Adipocyte (in vitro differentiated cells): ENCODE data around the gene FHOD3.

ENCODE experiments used
- DNase-seq: peaks from one replicate; pipeline ENCODE4 v3.0.0-alpha.2; 2015; ENCODE audit warnings: low read depth
- H3K27me3 ChIP-seq: replicated peaks from 2 replicates; pipeline ENCODE4 v1.7.0; 2013; ENCODE audit warnings: mild to moderate bottlenecking, low read length, moderate library complexity; ENCODE audit not compliant: control insufficient read depth, insufficient read depth
- H3K36me3 ChIP-seq: 2 replicates; pipeline ENCODE4 v1.7.0; 2013; ENCODE audit warnings: low read length, mild to moderate bottlenecking, moderate library complexity; ENCODE audit not compliant: control insufficient read depth, insufficient read depth, severe bottlenecking
- H3K4me1 ChIP-seq: 2 replicates; pipeline ENCODE4 v1.7.0; 2013; ENCODE audit warnings: mild to moderate bottlenecking, low read length, moderate library complexity; ENCODE audit not compliant: control insufficient read depth, insufficient read depth
- H3K4me3 ChIP-seq: 2 replicates; pipeline ENCODE4 v1.7.0; 2013; ENCODE audit warnings: mild to moderate bottlenecking, low read length, moderate library complexity
- H3K9ac ChIP-seq: 2 replicates; pipeline ENCODE4 v1.7.0; 2013; ENCODE audit warnings: mild to moderate bottlenecking, low read length, moderate library complexity
- H3K9me3 ChIP-seq: 2 replicates; pipeline ENCODE4 v1.7.0; 2013; ENCODE audit warnings: mild to moderate bottlenecking, low read length, moderate library complexity; ENCODE audit not compliant: control insufficient read depth

Gene FHOD3

DNA sequence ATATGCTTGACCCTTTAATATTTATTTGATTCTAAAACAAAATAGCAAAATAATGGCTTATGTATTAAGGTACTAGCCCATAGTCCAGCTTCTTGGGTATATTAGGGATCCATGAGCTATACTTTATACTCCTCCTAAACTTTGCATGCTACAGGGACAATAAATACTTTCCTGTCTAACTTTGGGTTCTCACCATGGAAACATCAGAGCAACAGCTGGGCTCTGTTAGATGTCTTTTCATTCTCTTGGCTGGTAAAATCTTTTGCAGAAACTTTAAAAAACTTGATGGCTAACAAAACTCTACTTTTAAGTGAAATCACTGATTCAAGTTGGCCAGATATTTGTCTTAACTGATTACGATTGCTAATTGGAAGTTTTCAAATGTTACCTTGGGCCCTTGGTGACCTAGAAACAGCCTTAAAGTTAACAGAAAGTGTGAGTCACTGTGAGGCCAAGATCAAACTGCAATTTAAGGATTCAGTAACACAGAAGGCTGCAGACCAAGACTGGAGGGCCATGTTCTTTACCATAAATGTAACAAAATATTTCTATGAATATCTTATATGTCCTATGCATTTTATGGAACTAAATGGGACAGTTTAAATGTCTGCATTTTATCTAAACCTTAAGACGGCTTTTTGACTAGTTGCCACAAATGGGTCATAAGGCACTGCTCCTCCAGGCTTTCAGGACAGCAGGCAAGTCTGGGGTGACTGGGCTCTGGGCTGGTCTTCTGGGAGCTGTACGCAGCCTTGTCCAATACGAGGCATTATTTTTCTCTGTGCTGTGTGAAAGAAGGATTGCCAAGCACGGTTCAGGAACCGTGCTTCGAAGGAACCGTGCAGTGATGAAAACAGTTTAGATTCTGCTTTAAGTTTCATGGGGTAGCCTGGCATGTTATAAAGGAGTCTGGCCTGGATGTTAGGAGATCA lies 342.8 kb downstream of the FHOD3 start:
- H3K9me3 ChIP-seq: no peaks in the 10 kb centered on the region
- no peaks in the 10 kb centered on the region for H3K27me3 ChIP-seq
- no peak overlapping the region for H3K4me3 ChIP-seq
- DNase-seq: peak; percentile 23
- no peak overlapping the region for H3K9ac ChIP-seq
- no peaks in the 10 kb centered on the region for H3K36me3 ChIP-seq
- H3K4me1 ChIP-seq: peaks cover 22% of the 10 kb centered on the region

- Histone ChIP-seq H3K4me3 (no peak overlapping the region), H3K9ac (no peak overlapping the region), H3K27me3 (no peaks in the 10 kb centered on the region), H3K36me3 (no peaks in the 10 kb centered on the region), H3K9me3 (no peaks in the 10 kb centered on the region), H3K4me1 (peaks cover 20% of the 10 kb centered on the region)
- DNase-seq: no peak
Measured at GRCh38 chr18:36643061-36643460, 345.5 kb downstream of the FHOD3 start.

DNA sequence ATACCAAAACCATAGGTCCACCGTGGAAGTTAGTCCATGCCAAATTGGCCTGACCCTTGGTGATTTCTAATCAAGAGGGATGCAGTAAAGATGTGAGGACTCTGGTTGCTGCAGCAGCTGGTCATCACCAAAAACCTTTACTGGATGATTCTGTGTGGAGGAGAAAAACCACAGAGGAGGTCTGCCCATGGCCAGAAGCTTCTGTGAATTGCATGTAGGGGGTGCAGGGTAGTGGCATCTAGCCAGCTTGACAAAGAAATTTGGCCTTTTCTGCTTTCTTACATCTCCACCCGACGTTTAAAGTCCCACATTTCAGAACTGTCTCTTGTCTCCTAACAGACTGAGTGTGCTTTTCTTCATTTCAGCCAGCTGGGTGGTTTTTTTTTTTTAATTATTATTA lies 351.3 kb downstream of the FHOD3 start:
- DNase-seq: no peak
- H3K27me3 ChIP-seq: no peaks in the 10 kb centered on the region
- no peaks in the 10 kb centered on the region for H3K36me3 ChIP-seq
- H3K4me1 ChIP-seq: no peaks in the 10 kb centered on the region
- H3K9me3 ChIP-seq: no peaks in the 10 kb centered on the region
- H3K4me3 ChIP-seq: no peak overlapping the region
- no peak overlapping the region for H3K9ac ChIP-seq

GRCh38 chr18:36649205-36649604 lies 351.7 kb downstream of the FHOD3 start:
- no peak for DNase-seq

GRCh38 chr18:36650266-36650665 lies 352.8 kb downstream of the FHOD3 start:
- H3K9ac ChIP-seq: no peak overlapping the region
- H3K36me3 ChIP-seq: no peaks in the 10 kb centered on the region
- DNase-seq: no peak
- H3K9me3 ChIP-seq: no peaks in the 10 kb centered on the region
- no peak overlapping the region for H3K4me3 ChIP-seq
- no peaks in the 10 kb centered on the region for H3K27me3 ChIP-seq
- H3K4me1 ChIP-seq: no peaks in the 10 kb centered on the region

More at GRCh38 chr18:36649205-36649604, 351.7 kb downstream of the FHOD3 start:
- H3K4me3 ChIP-seq: no peak overlapping the region
- no peaks in the 10 kb centered on the region for H3K36me3 ChIP-seq
- H3K9ac ChIP-seq: no peak overlapping the region
- no peaks in the 10 kb centered on the region for H3K27me3 ChIP-seq
- H3K9me3 ChIP-seq: no peaks in the 10 kb centered on the region
- H3K4me1 ChIP-seq: no peaks in the 10 kb centered on the region

- H3K9me3 ChIP-seq: no peaks in the 10 kb centered on the region
- no peak overlapping the region for H3K4me3 ChIP-seq
- no peaks in the 10 kb centered on the region for H3K36me3 ChIP-seq
- H3K9ac ChIP-seq: no peak overlapping the region
- no peak for DNase-seq
- no peaks in the 10 kb centered on the region for H3K4me1 ChIP-seq
- H3K27me3 ChIP-seq: no peaks in the 10 kb centered on the region
Measured at GRCh38 chr18:36650906-36651305, 353.4 kb downstream of the FHOD3 start.

DNA sequence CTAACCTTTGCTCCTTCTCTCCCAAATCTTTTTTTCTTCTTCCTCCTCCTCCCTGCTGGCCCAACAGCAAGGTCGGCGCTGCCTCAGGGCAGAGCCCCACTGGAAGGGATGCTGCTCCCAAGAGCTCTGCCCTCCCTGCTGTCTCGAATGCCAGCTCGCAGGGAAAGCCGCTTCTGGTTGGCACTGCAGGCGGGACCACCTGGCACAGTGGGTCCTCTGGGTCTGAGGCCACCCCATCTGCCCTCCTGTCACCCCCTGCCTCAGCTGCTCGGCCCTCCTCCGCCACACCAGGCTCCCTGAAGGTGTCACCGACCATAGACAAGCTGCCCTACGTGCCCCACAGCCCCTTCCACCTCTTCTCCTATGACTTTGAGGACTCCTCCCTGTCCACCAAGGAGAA lies 355.0 kb downstream of the FHOD3 start:
- no peak for DNase-seq
- no peak overlapping the region for H3K9ac ChIP-seq
- H3K9me3 ChIP-seq: no peaks in the 10 kb centered on the region
- no peak overlapping the region for H3K4me3 ChIP-seq
- H3K36me3 ChIP-seq: no peaks in the 10 kb centered on the region
- H3K27me3 ChIP-seq: no peaks in the 10 kb centered on the region
- H3K4me1 ChIP-seq: no peaks in the 10 kb centered on the region

DNA sequence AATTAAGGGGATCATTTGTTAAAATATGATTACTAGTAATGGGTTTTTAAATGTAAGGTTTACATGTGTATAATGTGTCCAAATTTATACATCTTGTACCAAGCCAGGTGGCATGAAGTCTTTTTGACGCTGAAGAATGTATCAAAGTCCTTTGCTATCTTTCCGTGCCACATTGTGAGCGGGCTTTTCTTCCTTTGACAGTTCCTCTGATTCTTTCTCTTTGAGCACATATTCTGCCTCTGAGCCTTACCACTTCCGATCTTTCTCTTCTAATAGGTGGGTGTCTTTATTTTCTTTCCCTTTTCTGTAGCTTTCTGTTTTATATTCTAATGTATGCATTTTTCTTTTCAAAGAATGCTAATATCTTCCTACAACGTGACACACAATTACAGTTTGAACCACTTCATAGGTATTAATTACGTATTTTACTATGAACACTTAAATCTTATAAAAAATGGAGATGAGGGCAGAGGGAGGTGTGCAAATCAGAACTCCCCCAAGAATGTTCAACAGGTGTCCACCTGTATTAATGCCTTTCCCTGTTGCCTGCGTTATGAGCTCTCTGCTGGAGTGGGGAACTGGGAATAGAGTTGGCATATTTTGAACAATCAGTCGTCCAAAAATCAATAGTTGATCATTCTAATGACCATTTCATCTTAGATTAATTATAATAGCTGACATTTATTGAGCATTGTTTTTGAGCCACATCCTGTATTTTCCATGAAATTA lies 355.8 kb downstream of the FHOD3 start:
- DNase-seq: no peak

GRCh38 chr18:36653870-36654269 lies 356.4 kb downstream of the FHOD3 start:
- no peak for DNase-seq
- Histone ChIP-seq H3K4me1 (no peaks in the 10 kb centered on the region), H3K27me3 (no peaks in the 10 kb centered on the region), H3K9ac (no peak overlapping the region), H3K4me3 (no peak overlapping the region), H3K9me3 (no peaks in the 10 kb centered on the region), H3K36me3 (no peaks in the 10 kb centered on the region)

More for the DNA sequence above, 355.8 kb downstream of the FHOD3 start:
- H3K4me1 ChIP-seq: no peaks in the 10 kb centered on the region
- no peaks in the 10 kb centered on the region for H3K27me3 ChIP-seq
- H3K4me3 ChIP-seq: no peak overlapping the region
- no peaks in the 10 kb centered on the region for H3K36me3 ChIP-seq
- H3K9ac ChIP-seq: no peak overlapping the region
- no peaks in the 10 kb centered on the region for H3K9me3 ChIP-seq

DNA sequence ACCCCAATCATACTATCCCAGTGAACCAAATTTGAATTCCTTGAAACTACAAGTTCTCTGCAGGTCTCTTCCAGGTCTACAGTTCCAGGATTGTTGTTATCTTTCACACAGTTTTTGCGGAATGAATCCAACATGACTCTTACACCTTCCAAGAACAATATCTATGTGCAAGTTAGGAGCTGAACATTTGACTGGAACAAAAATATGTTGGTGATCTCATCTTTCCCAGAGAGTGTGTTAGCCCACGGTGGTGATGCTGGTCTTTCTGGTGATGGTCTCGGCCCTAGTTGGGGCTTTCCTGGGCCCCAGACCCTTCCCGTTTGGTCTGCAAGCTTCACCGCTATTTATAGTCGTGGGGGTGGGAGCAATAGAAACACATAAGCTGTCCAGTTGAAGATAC lies 357.6 kb downstream of the FHOD3 start:
- DNase-seq: no peak
- no peak overlapping the region for H3K4me3 ChIP-seq
- H3K27me3 ChIP-seq: no peaks in the 10 kb centered on the region
- no peaks in the 10 kb centered on the region for H3K36me3 ChIP-seq
- H3K9me3 ChIP-seq: no peaks in the 10 kb centered on the region
- no peaks in the 10 kb centered on the region for H3K4me1 ChIP-seq
- no peak overlapping the region for H3K9ac ChIP-seq

DNA sequence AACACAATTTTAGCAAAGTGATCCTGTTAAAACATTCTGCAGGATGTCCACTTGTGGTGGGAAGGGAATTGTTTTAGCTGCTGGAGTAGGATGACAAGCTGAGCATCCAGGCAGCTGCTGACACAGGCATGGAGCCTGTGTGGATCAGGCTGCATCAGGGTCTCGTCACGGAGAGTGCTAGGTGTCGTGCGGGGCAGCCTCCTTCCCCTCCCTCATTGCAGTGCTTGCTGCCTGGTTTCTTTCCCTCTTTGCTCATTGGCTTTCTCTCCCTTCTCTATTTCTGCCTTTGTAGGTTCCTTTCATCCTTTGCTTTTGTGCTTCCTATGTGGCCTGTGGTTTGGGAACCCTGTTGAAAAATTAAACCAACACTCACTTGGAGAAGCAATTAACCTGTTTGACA lies 358.4 kb downstream of the FHOD3 start:
- no peaks in the 10 kb centered on the region for H3K9me3 ChIP-seq
- DNase-seq: no peak

More for the DNA sequence above, 358.4 kb downstream of the FHOD3 start:
- Histone ChIP-seq H3K27me3 (no peaks in the 10 kb centered on the region), H3K9ac (no peak overlapping the region), H3K4me3 (no peak overlapping the region), H3K36me3 (no peaks in the 10 kb centered on the region), H3K4me1 (no peaks in the 10 kb centered on the region)
